NCI-H2107 (cell line): ENCODE data around the gene PRRG2.
A peak's percentile ranks its signal among the peaks of the same experiment; 100 is the strongest.

Source experiments
- DNase-seq: peaks from one replicate; lab custom pipeline; 2025; lab: John Stamatoyannopoulos, UW

PRRG2 gene

DNA sequence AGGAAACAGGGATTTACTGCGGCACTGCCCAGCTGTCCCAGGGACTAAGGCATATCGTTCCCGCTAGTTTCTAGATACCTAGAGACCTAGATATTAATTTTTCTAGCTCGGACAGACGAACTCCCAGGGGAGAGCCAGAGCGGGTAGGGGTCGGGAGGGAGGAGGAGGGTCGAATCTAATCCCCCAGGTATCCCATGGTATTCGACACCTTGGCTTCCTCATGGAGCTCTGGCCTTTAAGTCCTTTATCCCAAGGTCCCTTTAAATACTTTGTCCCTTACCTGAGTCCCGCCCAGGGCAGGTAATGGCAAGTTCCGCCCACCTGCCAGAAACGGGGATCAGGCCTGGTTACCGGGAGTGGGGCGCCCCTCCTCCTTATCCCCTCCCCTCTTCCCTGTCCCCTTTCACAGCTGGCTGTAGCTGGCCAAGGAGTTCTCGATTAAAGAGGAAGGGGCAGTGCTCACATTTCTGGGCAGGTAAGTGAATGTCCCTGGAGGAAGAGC, at the start of gene PRRG2:
Gene PRRG2, plus strand, starts transcription at position 310 of the 502 bp plus-strand sequence. CDS start 1,904 bp downstream, outside the sequence.
- no peak for DNase-seq

DNA sequence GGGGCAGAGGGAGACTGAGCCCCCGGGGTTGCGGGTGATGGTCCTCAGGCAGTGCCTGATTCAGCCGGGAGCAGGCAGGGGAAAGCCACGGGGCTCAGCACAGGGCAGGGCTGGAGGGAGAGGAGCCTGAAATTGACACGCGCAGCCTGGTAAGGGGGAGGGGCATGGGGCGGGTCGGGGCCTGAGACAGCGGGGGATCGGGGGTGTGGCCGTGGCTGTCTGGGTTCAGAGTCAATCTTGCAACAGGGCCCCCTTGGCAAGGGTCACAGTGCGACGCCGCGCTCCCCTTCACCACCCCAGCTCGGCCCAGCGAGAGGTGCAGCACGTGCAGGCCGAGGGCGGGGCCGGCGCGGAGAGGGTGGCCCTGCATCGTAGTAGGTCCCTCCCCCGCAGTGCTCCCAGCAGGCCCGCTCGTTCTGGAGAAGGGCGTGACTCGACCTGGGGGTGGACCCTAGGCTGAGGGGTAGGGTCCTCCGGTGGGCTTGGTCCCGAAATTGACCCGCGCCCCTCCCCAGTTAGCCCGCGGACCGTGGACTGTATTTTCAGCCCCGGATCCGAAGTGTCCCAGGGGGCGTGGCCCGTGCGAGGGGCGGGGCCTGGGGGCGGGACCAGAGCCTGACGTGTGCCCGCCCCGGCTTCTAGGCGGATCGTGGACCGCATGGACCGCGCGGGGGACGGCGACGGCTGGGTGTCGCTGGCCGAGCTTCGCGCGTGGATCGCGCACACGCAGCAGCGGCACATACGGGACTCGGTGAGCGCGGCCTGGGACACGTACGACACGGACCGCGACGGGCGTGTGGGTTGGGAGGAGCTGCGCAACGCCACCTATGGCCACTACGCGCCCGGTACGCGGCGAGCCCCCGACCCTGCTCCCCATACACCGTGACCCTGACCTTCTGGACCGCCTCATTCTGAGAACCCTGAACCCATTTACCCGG, 47.3 kb upstream of the PRRG2 start:
- no peak for DNase-seq

DNA sequence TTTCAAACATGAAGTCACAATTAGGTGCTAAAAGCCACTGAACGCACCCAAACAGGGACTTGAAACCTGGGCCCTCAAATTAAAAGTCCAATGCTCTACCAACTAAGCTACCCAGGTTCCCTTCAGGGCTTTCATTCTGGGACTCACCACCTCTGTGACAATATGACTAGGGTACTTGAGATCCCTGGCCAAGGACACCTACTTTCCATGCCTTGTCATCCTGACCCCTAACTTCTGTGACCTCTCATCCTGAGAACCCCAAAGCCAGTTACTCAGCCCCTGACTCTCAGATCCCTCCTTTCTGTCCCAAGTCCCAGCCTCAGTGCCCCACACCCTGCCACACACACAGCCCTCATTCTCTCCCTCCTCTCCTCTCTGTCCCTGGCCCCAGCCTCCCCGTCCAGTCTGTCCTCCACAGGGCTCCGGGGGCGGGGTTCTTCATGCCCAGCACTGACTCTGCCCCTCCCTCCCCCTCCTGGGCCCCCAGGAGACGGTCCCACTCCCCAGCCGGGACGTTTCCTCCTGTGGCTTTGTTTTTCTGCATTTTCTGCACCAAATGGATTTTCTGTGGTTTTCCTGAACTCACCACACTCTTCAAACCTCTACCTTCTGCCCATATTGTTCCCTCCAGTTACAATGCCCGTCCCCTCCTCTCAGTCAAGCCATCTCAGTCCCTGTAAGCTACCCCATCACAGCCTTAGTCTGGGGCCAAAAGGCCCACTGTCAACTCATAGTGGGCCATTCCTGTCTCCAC, 46.3 kb upstream of the PRRG2 start:
- no peak for DNase-seq

DNA sequence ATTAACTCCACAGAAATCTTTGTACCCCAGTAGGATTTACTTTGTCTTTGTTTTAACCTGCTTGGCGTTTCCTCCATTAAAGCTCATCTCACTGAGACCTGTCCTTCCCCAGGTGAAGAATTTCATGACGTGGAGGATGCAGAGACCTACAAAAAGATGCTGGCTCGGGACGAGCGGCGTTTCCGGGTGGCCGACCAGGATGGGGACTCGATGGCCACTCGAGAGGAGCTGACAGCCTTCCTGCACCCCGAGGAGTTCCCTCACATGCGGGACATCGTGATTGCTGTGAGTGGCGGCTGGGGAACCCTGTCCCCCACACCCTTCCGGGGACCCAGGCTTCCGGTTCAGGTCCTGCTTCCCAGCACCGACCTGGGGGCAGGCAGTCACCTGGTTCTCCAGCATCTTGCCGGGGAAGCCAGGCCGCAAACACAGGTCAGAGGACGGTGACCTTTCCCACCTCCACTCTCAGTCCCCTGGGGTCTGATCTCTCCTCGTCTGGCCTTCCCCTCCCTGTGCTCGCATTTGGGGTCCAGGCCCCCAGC, 44.1 kb upstream of the PRRG2 start:
- DNase-seq = no peak

DNA sequence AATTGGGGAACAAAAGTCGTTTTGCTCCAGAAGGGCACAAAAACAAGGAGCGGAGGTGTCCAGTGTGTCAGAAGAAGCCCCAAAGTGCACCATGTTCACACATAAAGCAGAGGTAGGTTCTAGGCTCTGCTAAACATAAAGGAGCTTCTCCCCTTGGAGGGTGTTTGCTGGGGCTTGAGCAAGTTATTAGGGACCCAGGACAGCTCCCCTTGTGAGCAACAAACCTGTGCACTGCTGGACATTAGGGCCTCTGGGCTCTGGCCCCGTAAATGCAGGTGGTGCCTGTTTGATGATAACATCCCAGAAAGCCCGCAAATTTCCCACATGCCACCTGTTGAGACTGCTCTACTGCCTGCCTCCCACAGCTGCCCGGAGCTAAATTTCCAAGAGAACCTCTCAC, 42.5 kb upstream of the PRRG2 start:
- no peak for DNase-seq

DNA sequence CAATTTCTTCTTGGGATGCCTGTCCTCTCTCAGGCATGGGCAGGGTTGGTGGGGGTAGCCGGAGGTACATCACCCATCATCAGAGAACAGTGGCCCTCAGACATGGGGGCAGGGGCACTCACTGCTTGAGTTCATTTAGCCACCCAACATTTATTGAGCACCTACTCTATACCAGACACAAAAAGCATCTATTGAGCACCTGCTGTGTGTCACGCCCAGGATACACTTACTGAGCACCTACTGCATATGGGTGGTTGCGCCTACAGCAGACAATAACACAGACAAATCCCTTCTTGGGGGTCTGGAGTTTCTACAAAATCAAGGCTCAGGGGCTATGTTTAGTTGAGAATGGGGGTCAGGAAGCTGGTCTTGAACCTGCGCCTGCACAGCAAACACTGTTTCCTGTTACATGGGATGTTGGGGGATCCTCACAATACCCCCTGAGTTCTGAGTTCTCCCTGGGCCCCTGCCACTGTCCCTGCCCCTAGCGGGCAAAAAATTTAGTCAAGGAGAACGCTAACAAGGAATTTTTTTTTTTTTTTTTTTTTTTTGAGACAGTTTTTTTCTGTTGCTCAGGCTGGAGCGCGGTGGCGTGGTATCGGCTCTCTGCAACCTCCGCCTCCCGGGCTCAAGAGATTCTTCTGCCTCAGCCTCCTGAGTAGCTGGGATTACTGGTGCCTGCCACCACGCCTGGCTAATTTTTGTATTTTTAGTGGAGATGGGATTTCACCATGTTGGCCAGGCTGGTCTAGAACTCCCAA, 41.7 kb upstream of the PRRG2 start:
- DNase-seq = no peak

DNA sequence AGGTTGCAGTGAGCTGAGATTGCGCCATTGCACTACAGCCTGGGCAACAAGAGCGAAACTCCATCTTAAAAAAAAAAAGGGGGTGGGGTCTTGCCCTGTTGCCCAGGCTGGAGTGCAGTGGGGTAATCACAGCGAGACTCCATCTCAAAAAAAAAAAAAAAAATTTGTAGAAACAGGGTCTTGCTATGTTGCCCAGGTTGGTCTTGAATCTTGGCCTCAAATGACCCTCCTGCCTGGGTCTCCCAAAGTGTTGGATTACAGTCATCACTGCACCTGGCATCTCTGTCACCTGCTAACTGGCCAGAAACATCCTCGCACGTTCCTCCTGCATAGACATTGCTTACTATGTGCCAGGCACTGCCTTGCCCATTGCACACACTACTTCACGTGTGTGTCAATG, 39.2 kb upstream of the PRRG2 start:
- DNase-seq = no peak

DNA sequence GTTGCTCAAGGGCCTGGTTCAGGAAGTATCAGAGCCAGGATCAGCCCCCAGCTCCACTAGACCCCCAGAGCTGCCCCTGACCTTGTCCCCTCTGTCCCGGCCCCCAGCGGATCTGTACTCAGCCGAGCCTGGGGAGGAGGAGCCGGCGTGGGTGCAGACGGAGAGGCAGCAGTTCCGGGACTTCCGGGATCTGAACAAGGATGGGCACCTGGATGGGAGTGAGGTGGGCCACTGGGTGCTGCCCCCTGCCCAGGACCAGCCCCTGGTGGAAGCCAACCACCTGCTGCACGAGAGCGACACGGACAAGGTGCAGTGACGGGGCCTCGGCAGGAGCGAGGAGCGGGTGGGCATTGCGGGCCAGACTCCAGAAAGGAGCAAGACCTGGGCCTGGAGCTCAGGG, 38.7 kb upstream of the PRRG2 start:
- no peak for DNase-seq

DNA sequence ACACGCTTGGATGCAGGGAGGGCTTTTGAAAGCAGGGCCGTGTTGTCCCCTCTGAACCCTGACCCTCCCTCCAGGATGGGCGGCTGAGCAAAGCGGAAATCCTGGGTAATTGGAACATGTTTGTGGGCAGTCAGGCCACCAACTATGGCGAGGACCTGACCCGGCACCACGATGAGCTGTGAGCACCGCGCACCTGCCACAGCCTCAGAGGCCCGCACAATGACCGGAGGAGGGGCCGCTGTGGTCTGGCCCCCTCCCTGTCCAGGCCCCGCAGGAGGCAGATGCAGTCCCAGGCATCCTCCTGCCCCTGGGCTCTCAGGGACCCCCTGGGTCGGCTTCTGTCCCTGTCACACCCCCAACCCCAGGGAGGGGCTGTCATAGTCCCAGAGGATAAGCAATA, 38.1 kb upstream of the PRRG2 start:
- DNase-seq = no peak

DNA sequence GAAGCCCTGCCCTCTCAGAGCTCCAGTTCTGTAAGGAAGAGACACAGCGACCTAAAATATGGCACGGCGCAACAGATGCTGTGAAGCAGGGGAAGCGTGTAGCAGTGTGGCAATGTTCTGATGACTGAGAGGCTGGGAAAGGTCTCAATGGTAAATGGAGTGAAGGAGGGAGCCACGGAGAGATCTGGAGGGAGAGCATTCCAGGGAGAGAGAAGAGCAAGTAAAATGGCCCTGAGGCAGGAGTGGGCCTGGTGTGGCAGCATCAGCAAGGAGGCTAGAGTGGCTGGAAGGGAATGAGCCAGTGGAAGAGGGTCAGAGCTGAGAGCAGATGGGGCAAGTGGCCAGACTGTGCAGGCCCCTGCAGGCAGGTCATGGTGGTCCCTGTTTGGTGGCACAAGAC, 37.0 kb upstream of the PRRG2 start:
- no peak for DNase-seq

DNA sequence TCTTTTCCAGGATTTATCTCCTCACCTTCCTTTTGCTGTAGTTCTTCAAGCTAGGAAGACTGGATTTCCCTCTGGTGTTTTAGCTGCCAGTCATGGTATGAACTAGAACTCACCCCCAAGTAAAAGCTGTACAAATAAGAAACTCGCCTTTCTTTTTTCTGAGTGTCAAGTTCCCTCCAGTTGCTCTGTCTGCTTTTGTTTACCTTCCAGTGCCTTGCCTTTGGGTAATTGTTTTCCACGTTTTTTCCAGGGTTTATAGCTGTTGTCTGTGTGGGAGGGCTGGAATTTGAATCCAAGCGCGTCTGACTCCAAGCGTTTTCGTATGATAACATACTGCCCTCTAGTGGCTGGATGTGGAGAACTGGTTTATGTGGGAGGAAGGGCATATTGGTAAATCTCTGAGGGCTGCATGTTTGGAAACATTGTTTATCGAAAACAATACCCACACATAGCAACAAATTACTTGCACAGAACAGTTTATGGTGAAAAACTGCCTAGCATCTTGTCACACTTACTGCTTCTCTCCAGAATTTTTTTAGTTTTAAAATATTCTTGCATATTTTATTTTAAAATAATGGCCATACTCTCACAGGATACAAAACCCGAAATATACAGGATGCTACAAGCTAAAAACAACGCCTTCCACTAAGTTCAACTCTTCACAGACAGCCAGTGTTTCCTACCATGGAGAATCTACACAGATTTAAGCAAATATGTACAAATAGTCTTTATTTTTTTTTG, 34.1 kb upstream of the PRRG2 start:
- peak; percentile 95 for DNase-seq

DNA sequence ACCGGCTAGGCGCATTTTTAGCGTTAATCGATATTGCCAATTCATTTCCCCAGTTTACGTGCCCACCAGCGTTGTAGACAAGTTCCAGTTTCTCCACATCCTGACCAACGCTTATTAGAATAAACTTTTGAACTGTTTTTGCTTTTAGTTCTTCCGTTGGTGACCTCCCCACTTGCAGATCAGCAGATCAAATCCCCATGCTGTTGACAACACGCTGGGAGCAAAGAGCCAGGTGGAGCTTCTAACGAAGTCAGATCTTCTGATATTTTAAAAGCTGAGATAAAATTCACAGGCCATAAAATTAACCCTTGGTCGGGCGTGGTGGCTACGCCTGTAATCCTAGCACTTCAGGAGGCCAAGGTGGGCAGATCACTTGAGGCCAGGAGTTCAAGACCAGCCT, 32.1 kb upstream of the PRRG2 start:
- no peak for DNase-seq

DNA sequence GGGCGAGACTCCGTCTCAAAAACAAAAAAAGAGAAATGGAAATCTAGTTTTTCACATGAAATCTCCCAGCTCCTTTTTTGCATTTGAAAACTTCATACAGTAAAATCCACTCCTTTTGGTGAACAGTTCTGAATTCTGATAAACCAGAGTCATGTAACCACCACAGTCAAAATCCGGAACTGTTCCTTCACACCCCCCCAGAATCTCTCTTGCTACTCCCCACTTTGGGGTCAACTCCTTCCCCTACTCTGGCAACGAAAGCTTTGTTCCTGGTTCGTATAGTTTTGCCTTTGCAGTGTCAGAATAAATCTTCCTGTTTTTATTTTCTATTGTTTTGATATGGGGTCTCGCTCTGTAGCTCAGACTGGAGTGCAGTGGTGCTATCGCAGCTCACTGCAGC, 29.6 kb upstream of the PRRG2 start:
- DNase-seq = no peak

DNA sequence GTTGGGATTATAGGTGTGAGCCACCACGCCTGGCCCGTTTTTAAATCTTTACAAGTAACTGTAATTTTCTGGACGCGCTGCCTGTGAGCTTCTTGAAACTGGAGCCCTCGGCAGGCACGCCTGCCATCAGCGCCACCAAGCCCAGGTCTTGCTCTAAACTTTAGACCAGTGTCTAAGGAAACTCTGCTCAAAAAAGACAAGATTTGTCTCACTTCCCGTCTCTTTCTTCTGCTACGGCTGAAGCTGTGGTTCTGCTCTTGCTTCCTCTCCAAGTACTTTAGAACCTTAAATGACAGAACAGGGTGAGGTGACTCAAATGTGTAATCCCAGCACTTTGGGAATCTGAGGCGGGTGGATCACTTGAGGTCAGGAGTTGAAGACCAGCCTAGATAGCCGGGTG, 28.4 kb upstream of the PRRG2 start:
- DNase-seq = no peak

DNA sequence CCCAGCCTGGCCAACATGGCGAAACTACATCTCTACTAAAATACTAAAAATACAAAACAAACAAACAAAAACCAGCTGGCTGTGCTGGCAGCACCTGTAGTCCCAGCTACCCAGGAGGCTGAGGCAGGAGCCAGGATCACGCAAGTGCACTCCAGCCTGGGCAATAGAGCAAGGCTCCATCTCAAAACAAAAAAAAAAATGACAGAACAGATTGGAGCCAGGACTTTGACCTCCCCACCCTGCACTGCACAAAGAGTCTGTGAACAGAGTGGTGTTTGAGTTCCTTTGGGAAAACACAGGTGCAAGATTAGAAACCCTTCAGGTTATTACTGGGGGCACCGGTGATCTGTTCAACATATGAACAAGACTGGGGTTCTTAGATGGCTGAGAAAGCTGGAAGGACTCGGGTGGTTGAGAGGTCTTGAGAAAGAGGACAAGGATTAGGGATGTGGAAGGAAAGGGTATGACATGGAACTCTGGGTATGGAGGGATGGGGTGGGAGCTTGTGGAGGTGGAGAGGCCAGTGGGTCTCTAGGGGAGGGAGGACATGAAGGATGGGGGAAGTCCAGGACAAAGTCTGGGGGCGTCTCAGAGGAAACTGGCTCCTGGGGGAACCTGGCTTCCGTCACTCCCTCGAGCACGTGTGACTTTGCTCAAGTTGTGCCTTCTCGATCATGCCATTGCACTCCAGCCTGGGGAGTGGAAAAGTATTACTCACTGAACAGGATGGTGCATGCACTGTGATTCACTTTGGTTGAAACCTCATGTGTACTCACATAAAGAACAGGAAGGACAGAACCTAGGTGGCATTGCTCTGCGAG, 27.5 kb upstream of the PRRG2 start:
- no peak for DNase-seq

DNA sequence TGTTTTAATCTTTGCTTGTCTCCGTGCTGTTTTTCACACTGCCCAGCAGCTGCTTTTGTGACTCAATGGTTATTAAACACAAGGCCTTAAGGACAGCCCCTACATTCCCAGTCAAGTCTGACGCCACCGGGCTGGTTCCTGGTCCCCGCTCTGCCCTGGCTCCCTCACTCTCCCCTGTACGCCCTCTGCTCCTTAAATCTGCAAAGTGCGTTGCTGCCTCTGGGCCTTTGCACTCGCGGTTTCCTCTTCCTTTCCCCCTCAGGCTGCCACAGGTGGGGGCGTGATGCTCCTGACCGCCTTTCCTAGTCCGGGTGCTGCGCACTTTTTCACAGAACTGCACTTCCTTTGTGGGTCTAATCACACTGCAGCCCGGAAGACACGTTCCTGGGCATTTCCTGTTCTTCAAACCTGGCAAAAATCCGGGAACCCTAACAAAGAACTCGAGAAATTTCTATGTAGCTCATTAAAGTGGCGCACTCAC, 26.4 kb upstream of the PRRG2 start:
- DNase-seq = no peak

DNA sequence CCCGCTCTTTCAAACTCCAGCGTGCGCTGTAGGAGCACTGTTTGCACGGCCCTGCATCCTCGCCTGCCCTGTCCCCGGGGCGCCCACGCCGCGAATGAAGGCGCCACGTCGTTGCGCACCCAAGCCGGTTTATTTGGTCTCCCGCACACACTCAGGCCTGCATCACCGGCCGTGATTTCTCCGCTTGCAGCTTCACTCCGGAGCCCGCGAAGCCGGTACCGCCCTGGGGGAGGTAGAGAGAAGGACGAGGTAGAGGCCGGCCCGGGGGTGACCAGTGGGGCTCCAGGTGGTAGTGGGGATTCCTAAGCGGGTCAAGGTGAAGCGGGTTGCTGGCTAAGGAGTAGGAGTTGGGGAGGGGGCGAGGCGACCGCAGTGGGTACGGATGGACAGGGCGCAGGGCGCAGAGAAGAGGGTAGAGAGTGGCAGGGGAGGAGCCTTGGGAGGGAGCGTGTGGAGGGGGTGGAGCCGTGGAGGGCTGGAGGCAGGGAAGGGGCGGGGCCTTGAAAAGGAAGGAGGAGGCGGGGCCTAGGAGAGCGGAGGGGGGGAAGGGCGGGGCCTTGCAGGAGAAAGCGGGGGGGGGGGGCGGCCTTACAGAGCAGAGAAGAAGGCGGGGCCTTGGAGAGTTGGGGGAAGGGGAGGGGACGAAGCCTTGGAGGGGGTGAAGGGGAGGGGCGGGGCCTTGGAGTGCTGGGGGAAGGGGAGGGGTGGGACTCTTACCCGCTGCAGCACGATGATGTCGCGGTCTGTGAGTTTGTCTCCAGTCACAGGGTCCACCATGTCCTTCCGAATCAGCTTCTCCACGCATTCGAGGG, 25.3 kb upstream of the PRRG2 start:
- no peak for DNase-seq

DNA sequence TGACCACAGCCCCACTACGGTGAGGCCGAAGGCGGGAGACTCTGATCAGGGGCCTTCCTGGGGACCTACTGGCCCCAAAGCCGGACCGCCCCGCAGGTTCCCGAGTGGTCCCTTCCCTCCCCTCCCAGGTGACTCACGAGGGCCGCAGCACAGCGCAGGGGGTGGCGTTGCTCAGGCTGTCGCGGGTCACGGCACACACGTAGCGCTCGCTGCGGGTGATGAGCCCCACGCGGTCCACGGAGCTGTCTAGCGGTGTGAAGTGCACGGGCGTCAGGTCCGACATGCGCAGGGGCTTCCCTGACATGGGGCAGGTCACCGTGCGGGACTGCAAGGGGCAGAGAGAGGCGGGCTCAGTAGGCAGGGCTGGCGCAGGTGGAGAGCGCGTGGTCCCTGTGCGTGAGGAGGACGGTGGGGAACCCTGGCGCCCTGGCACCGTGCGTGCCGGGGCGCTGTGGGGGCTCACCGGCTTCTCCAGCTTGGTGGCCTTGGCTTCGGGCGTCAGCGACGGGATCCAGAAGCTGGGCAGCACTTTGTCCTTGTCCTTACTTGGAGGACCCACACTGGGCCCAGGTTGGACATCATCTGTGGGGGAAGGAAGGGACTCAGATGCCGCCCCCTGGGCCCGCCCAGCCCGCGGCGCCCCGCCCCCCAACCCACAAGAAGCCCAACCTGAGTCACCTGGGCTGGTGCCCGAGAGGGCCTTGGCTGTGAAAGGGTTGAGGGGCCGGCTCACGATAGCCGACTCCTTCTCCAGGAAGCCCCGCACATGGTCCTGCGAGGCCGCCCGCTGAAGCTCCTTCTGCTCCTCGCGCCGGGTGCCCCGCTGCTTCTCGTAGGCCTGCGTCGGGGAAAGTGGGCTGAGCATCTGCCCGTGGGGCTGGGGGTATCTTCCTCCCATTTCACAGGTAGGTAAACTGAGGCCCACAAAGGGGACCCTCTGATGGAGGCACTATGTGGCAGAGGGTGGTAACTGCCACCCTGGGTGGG, 24.4 kb upstream of the PRRG2 start:
- no peak for DNase-seq
